ENCODE measurements around the gene MAP4. TPM values are rescaled to one million over a fixed set of nuclear protein-coding genes. Genes with fewer than 3 reads are reported as not detected.

The MAP4 gene
- total RNA-seq, 2 experiments from 2014 or later: 101 to 103 TPM

- no peak for TF ChIP-seq CTCF (IDR thresholded peaks at IDR 0.05)
- H3K27me3 Mint-ChIP-seq: no peaks in the 10 kb centered on the region
- DNase-seq (no peak), ATAC-seq (no peak)
- H3K27ac Mint-ChIP-seq: no peak overlapping the region
- no peak overlapping the region for H3K4me3 Mint-ChIP-seq
- ChIA-PET CTCF (interaction anchor here (1.2 to 6.8 kb wide), 3 partner anchors 7 to 20 kb away, joined by 3 to 47 read pairs (median 20); no protein-coding TSS in a partner anchor), POLR2A (interaction anchor here (0.6 to 1.1 kb wide), 3 partner anchors 11 to 221 kb away, joined by 3 to 6 read pairs (median 3); no protein-coding TSS in a partner anchor)
- intact Hi-C loops (cut with micrococcal nuclease): no loop called here
- peaks cover 3% of the 10 kb centered on the region for H3K9me3 Mint-ChIP-seq
- H3K36me3 Mint-ChIP-seq (ENCODE audit: low read depth): peaks cover 11% of the 10 kb centered on the region
- no peaks in the 10 kb centered on the region for H3K4me1 Mint-ChIP-seq (ENCODE audit: low read depth)
Observed at GRCh38 chr3:47817609-47818008, 198.6 kb downstream of the MAP4 start.

- POLR2A ChIA-PET: interaction anchor here (0.6 to 3.6 kb wide), 4 partner anchors 9 to 348 kb away, joined by 3 to 23 read pairs (median 4); no protein-coding TSS in a partner anchor
- DNase-seq (no peak), ATAC-seq (no peak)
- TF ChIP-seq CTCF (IDR thresholded peaks at IDR 0.05): no peak
- Mint-ChIP-seq H3K4me1 (ENCODE audit: low read depth) (peaks cover 4% of the 10 kb centered on the region), H3K4me3 (no peak overlapping the region), H3K27me3 (no peaks in the 10 kb centered on the region), H3K27ac (no peak overlapping the region), H3K9me3 (no peaks in the 10 kb centered on the region), H3K36me3 (ENCODE audit: low read depth) (peaks cover 19% of the 10 kb centered on the region)
- CTCF ChIA-PET: interaction anchor here (1.2 to 6.8 kb wide), 2 partner anchors 11 to 24 kb away, joined by 5 to 47 read pairs; no protein-coding TSS in a partner anchor
- intact Hi-C loops (cut with micrococcal nuclease): no loop called here
Observed at GRCh38 chr3:47813551-47814177, 202.6 kb downstream of the MAP4 start.

- ATAC-seq (no peak), DNase-seq (no peak)
- TF ChIP-seq CTCF (IDR thresholded peaks at IDR 0.05): no peak
- intact Hi-C loops (cut with micrococcal nuclease): no loop called here
- peak overlapping the region; percentile 97 for H3K4me3 Mint-ChIP-seq
- peaks cover 20% of the 10 kb centered on the region for H3K4me1 Mint-ChIP-seq (ENCODE audit: low read depth)
- ChIA-PET POLR2A (interaction anchor here (0.9 to 1.6 kb wide), 6 partner anchors 10 to 46 kb away, joined by 3 to 5 read pairs (median 4); no protein-coding TSS in a partner anchor), CTCF (interaction anchor here (1.3 to 2.9 kb wide), 5 partner anchors 11 to 283 kb away, joined by 3 to 25 read pairs (median 3); no protein-coding TSS in a partner anchor)
- H3K27ac Mint-ChIP-seq: peak overlapping the region; percentile 98
- no peaks in the 10 kb centered on the region for H3K9me3 Mint-ChIP-seq
- H3K27me3 Mint-ChIP-seq: no peaks in the 10 kb centered on the region
- peaks cover 2% of the 10 kb centered on the region for H3K36me3 Mint-ChIP-seq (ENCODE audit: low read depth)
Observed at GRCh38 chr3:47804577-47804976, 211.6 kb downstream of the MAP4 start.

GRCh38 chr3:47803480-47804025 is 212.7 kb downstream of the MAP4 start:
- POLR2A ChIA-PET: interaction anchor here (0.9 to 1.6 kb wide), 3 partner anchors 13 to 22 kb away, joined by 3 to 4 read pairs (median 3); no protein-coding TSS in a partner anchor
- intact Hi-C loops (cut with micrococcal nuclease): no loop called here
- TF ChIP-seq CTCF (IDR thresholded peaks at IDR 0.05): no peak
- peak; percentile 10 for DNase-seq
- ATAC-seq: no peak
- H3K4me1 Mint-ChIP-seq (ENCODE audit: low read depth): peaks cover 20% of the 10 kb centered on the region
- H3K36me3 Mint-ChIP-seq (ENCODE audit: low read depth): peaks cover 2% of the 10 kb centered on the region
- H3K4me3 Mint-ChIP-seq: peak overlapping the region; percentile 97
- CTCF ChIA-PET: interaction anchor here (1.3 to 2.9 kb wide), 5 partner anchors 12 to 282 kb away, joined by 3 to 25 read pairs (median 3); no protein-coding TSS in a partner anchor
- H3K27ac Mint-ChIP-seq: peak overlapping the region; percentile 98
- H3K27me3 Mint-ChIP-seq: no peaks in the 10 kb centered on the region
- no peaks in the 10 kb centered on the region for H3K9me3 Mint-ChIP-seq

Data from activated CD8-positive, alpha-beta T cell treated with anti-CD3 and anti-CD28 coated beads for 36 hours (primary cell).